ENCODE measurements around the gene TOE1.

DNA sequence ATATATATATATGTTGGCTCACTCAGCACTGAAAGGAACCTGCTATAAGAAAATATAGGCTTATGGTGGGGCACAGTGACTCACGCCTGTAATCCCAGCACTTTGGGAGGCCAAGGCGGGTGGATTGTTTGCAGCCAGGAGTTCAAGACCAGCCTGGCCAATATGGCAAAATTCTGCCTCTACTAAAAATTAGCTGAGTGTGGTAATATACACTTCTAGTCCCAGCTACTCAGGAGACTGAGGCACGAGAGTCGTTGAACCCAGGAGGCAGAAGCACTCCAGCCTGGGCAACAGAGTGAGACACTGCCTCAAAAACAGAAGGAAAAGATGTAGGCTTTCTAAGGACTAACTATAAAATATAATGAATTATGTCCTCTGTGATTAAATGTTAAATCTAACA lies 14.9 kb downstream of the TOE1 start:
- no peak for TF ChIP-seq CTCF (IDR thresholded peaks at IDR 0.05)
- no peak for TF ChIP-seq EZH2 (IDR thresholded peaks at IDR 0.05)
- TF ChIP-seq EZH2phosphoT487 (IDR thresholded peaks at IDR 0.05), result no peak

Measured in neural progenitor cell (in vitro differentiated cells).